WTC11 (cell line): ENCODE measurements around the gene AKAP6. TPM values are rescaled to one million over a fixed set of nuclear protein-coding genes. Genes with fewer than 3 reads are reported as not detected.

Source experiments
- ATAC-seq: fragments of 200-7000 bp; cut with Tn5 transposase; 2 replicates; pipeline ENCODE4 v1.10.0; 2021; ENCODE audit warnings: mild to moderate bottlenecking, moderate library complexity
- CTCF ChIA-PET: fragments of 300-600 bp; sonication (Branson Sonifier 250); formaldehyde crosslinking; loops from one replicate; lab custom pipeline; 2021; ENCODE audit warnings: antibody characterized with exemption; lab: Charles Lee
- POLR2A ChIA-PET: fragments of 350-600 bp; sonication (Branson Sonifier 250); formaldehyde crosslinking; loops from one replicate; lab custom pipeline; 2021; ENCODE audit warnings: antibody characterized with exemption; lab: Charles Lee
- DNase-seq: peaks from one replicate; pipeline ENCODE4 v3.0.0; 2021; ENCODE audit warnings: low spot score
- H3K27ac Mint-ChIP-seq: 2 replicates; pipeline ENCODE4 v1.8.0; 2021; ENCODE audit warnings: mixed read lengths
- H3K27me3 Mint-ChIP-seq: 2 replicates; pipeline ENCODE4 v1.8.0; 2021; ENCODE audit warnings: low read depth, mild to moderate bottlenecking, moderate library complexity, mixed read lengths
- H3K36me3 Mint-ChIP-seq: 2 replicates; pipeline ENCODE4 v1.8.0; 2021; ENCODE audit warnings: mixed read lengths
- H3K4me1 Mint-ChIP-seq: 2 replicates; pipeline ENCODE4 v1.8.0; 2022; ENCODE audit warnings: mixed read lengths
- H3K4me3 Mint-ChIP-seq: 2 replicates; pipeline ENCODE4 v1.8.0; 2021; ENCODE audit warnings: mild to moderate bottlenecking, moderate library complexity, mixed read lengths
- H3K9me3 Mint-ChIP-seq: 2 replicates; pipeline ENCODE4 v1.8.0; 2021; ENCODE audit warnings: mixed read lengths
- CREB1 ChIP-seq: sonication (generic); formaldehyde crosslinking; IDR thresholded peaks from 2 replicates; pipeline ENCODE4 v1.8.0; 2023; ENCODE audit warnings: mild to moderate bottlenecking, missing genetic modification reagents
- CREM ChIP-seq: sonication (generic); formaldehyde crosslinking; IDR thresholded peaks from 2 replicates; pipeline ENCODE4 v1.8.1; 2022; ENCODE audit warnings: mild to moderate bottlenecking, missing genetic modification reagents, moderate library complexity
- ELF4 ChIP-seq: sonication (generic); formaldehyde crosslinking; IDR thresholded peaks from 2 replicates; pipeline ENCODE4 v1.8.1; 2022; ENCODE audit warnings: low read depth, mild to moderate bottlenecking, moderate library complexity, missing genetic modification reagents
- FOXJ3 ChIP-seq: sonication (generic); formaldehyde crosslinking; IDR thresholded peaks from 2 replicates; pipeline ENCODE4 v1.9.0; 2021; ENCODE audit warnings: missing genetic modification reagents, mild to moderate bottlenecking, borderline replicate concordance
- FOXP1 ChIP-seq: sonication (generic); formaldehyde crosslinking; IDR thresholded peaks from 2 replicates; pipeline ENCODE4 v1.8.0; 2022; ENCODE audit warnings: missing genetic modification reagents, mild to moderate bottlenecking, moderate library complexity, borderline replicate concordance
- FOXP4 ChIP-seq: sonication (generic); formaldehyde crosslinking; IDR thresholded peaks from 2 replicates; pipeline ENCODE4 v1.8.0; 2022; ENCODE audit warnings: mild to moderate bottlenecking, missing genetic modification reagents
- GTF2I ChIP-seq: fragments of 250-450 bp; sonication (Bioruptor Pico); conservative IDR thresholded peaks from 2 replicates; pipeline ENCODE4 v1.4.0; 2021; ENCODE audit warnings: mild to moderate bottlenecking
- JAZF1 ChIP-seq: fragments of 250-450 bp; sonication (Bioruptor Pico); IDR thresholded peaks from 2 replicates; pipeline ENCODE4 v1.9.0; 2021; ENCODE audit warnings: moderate library complexity, mild to moderate bottlenecking, inconsistent platforms
- NR3C1 ChIP-seq: sonication (generic); formaldehyde crosslinking; conservative IDR thresholded peaks from 2 replicates; pipeline ENCODE4 v1.8.1; 2023; ENCODE audit warnings: low read depth, mild to moderate bottlenecking, missing genetic modification reagents
- PRRX2 ChIP-seq: fragments of 250-450 bp; sonication (Bioruptor Pico); IDR thresholded peaks from 2 replicates; pipeline ENCODE4 v1.8.0; 2021; ENCODE audit warnings: mild to moderate bottlenecking
- RORB ChIP-seq: fragments of 250-450 bp; sonication (Bioruptor Pico); IDR thresholded peaks from 2 replicates; pipeline ENCODE4 v1.9.0; 2021; ENCODE audit warnings: mild to moderate bottlenecking
- SMAD3 ChIP-seq: sonication (generic); formaldehyde crosslinking; IDR thresholded peaks from 2 replicates; pipeline ENCODE4 v1.8.0; 2022; ENCODE audit warnings: missing genetic modification reagents, mild to moderate bottlenecking, borderline replicate concordance
- SOX15 ChIP-seq: fragments of 250-450 bp; sonication (Bioruptor Pico); IDR thresholded peaks from 2 replicates; pipeline ENCODE4 v1.9.0; 2021; ENCODE audit warnings: mild to moderate bottlenecking
- TEAD1 ChIP-seq: sonication (generic); formaldehyde crosslinking; IDR thresholded peaks from 2 replicates; pipeline ENCODE4 v1.8.0; 2022; ENCODE audit warnings: mild to moderate bottlenecking, missing genetic modification reagents
- TEAD4 ChIP-seq: sonication (generic); formaldehyde crosslinking; IDR thresholded peaks from 2 replicates; pipeline ENCODE4 v1.8.0; 2022; ENCODE audit warnings: mild to moderate bottlenecking, missing genetic modification reagents
- TP53 ChIP-seq: sonication (generic); formaldehyde crosslinking; IDR thresholded peaks from 2 replicates; pipeline ENCODE4 v1.8.1; 2023; ENCODE audit warnings: mild to moderate bottlenecking, missing genetic modification reagents
- ZBTB21 ChIP-seq: sonication (generic); formaldehyde crosslinking; IDR thresholded peaks from 2 replicates; pipeline ENCODE4 v1.8.1; 2023; ENCODE audit warnings: mild to moderate bottlenecking, missing genetic modification reagents, borderline replicate concordance
- ZNF138 ChIP-seq: sonication (generic); formaldehyde crosslinking; conservative IDR thresholded peaks from 2 replicates; pipeline ENCODE4 v1.8.1; 2022; ENCODE audit warnings: mild to moderate bottlenecking, moderate library complexity, missing genetic modification reagents
- ZNF281 ChIP-seq: sonication (generic); formaldehyde crosslinking; IDR thresholded peaks from 2 replicates; pipeline ENCODE4 v1.8.0; 2023; ENCODE audit warnings: mild to moderate bottlenecking, missing genetic modification reagents
- ZNF423 ChIP-seq: fragments of 250-450 bp; sonication (Bioruptor Pico); IDR thresholded peaks from 2 replicates; pipeline ENCODE4 v2.1.2; 2022; ENCODE audit warnings: mild to moderate bottlenecking, moderate library complexity
- total RNA-seq: library from RNA; stranded (reverse); gene quantifications from 3 replicates; pipeline ENCODE4 v1.2.3, GENCODE V29; 2021
- TF ChIP-seq, protein P1 (sequence below): sonication (generic); formaldehyde crosslinking; IDR thresholded peaks from 2 replicates; pipeline ENCODE4 v1.8.1; 2022; ENCODE audit warnings: mild to moderate bottlenecking, missing genetic modification reagents, moderate library complexity, borderline replicate concordance
- TF ChIP-seq, protein P2 (sequence below): fragments of 200-600 bp; IDR thresholded peaks from 2 replicates; pipeline ENCODE4 v1.8.0; 2022; ENCODE audit warnings: antibody characterized with exemption
- TF ChIP-seq, protein P3 (sequence below): sonication (generic); formaldehyde crosslinking; IDR thresholded peaks from 2 replicates; pipeline ENCODE4 v1.8.1; 2022; ENCODE audit warnings: missing genetic modification reagents, borderline replicate concordance

Gene AKAP6
- total RNA-seq, 1 experiment from 2014 or later: 0.63 TPM

DNA sequence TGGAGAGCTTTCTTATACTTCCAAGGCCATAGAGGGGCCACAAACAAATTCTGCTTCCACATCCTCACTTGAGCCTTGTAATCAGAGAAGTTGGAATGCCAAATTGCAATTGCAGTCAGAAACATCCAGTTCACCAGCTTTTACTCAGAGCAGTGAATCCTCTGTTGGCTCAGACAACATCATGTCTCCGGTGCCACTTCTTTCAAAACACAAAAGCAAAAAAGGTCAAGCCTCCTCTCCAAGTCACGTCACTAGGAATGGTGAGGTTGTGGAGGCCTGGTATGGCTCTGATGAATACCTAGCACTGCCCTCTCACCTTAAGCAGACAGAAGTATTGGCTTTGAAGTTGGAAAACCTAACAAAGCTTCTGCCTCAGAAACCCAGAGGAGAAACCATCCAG is 217.1 kb downstream of the AKAP6 start:
- ChIA-PET CTCF (no interaction called here), POLR2A (no interaction called here)
- no peak overlapping the region for H3K27ac Mint-ChIP-seq
- no peaks in the 10 kb centered on the region for H3K27me3 Mint-ChIP-seq
- H3K36me3 Mint-ChIP-seq: no peaks in the 10 kb centered on the region
- no peak for ATAC-seq
- no peak for DNase-seq
- H3K4me1 Mint-ChIP-seq: no peaks in the 10 kb centered on the region
- no peak overlapping the region for H3K4me3 Mint-ChIP-seq
- TF ChIP-seq RORB (CRISPR knock-in tag) (no peak), ELF4 (CRISPR knock-in tag) (no peak), FOXJ3 (no peak), FOXP1 (CRISPR knock-in tag) (no peak), CREB1 (no peak), ZNF138 (CRISPR knock-in tag) (no peak), TP53 (CRISPR knock-in tag) (no peak), SMAD3 (CRISPR knock-in tag) (no peak), CREM (CRISPR knock-in tag) (no peak), ZNF423 (CRISPR knock-in tag) (no peak)
- TF ChIP-seq, protein P1, sequence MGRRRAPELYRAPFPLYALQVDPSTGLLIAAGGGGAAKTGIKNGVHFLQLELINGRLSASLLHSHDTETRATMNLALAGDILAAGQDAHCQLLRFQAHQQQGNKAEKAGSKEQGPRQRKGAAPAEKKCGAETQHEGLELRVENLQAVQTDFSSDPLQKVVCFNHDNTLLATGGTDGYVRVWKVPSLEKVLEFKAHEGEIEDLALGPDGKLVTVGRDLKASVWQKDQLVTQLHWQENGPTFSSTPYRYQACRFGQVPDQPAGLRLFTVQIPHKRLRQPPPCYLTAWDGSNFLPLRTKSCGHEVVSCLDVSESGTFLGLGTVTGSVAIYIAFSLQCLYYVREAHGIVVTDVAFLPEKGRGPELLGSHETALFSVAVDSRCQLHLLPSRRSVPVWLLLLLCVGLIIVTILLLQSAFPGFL (CRISPR knock-in tag): no peak
- TF ChIP-seq, protein P2, sequence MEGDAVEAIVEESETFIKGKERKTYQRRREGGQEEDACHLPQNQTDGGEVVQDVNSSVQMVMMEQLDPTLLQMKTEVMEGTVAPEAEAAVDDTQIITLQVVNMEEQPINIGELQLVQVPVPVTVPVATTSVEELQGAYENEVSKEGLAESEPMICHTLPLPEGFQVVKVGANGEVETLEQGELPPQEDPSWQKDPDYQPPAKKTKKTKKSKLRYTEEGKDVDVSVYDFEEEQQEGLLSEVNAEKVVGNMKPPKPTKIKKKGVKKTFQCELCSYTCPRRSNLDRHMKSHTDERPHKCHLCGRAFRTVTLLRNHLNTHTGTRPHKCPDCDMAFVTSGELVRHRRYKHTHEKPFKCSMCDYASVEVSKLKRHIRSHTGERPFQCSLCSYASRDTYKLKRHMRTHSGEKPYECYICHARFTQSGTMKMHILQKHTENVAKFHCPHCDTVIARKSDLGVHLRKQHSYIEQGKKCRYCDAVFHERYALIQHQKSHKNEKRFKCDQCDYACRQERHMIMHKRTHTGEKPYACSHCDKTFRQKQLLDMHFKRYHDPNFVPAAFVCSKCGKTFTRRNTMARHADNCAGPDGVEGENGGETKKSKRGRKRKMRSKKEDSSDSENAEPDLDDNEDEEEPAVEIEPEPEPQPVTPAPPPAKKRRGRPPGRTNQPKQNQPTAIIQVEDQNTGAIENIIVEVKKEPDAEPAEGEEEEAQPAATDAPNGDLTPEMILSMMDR: no peak
- no peaks in the 10 kb centered on the region for H3K9me3 Mint-ChIP-seq

- ChIA-PET POLR2A (interaction anchor here (0.5 kb wide), 1 partner anchor 1213 kb away, joined by 4 read pairs; no protein-coding TSS in a partner anchor), CTCF (no interaction called here)
- no peaks in the 10 kb centered on the region for H3K4me1 Mint-ChIP-seq
- no peak for TF ChIP-seq FOXP1 (CRISPR knock-in tag)
- TF ChIP-seq JAZF1 (CRISPR knock-in tag): no peak
- no peak for TF ChIP-seq GTF2I (CRISPR knock-in tag)
- no peak for TF ChIP-seq NR3C1
- TF ChIP-seq FOXP4 (CRISPR knock-in tag): no peak
- TF ChIP-seq SOX15 (CRISPR knock-in tag): no peak
- no peak for TF ChIP-seq ZNF281 (CRISPR knock-in tag)
- TF ChIP-seq ZBTB21 (CRISPR knock-in tag): no peak
- TF ChIP-seq TEAD4 (CRISPR knock-in tag): no peak
- TF ChIP-seq ZNF138 (CRISPR knock-in tag): no peak
- TF ChIP-seq PRRX2 (CRISPR knock-in tag): no peak
- TF ChIP-seq, protein P3, sequence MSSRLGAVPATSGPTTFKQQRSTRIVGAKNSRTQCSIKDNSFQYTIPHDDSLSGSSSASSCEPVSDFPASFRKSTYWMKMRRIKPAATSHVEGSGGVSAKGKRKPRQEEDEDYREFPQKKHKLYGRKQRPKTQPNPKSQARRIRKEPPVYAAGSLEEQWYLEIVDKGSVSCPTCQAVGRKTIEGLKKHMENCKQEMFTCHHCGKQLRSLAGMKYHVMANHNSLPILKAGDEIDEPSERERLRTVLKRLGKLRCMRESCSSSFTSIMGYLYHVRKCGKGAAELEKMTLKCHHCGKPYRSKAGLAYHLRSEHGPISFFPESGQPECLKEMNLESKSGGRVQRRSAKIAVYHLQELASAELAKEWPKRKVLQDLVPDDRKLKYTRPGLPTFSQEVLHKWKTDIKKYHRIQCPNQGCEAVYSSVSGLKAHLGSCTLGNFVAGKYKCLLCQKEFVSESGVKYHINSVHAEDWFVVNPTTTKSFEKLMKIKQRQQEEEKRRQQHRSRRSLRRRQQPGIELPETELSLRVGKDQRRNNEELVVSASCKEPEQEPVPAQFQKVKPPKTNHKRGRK: no peak
- TF ChIP-seq TEAD1 (CRISPR knock-in tag): no peak
- no peaks in the 10 kb centered on the region for H3K27me3 Mint-ChIP-seq
- no peak overlapping the region for H3K4me3 Mint-ChIP-seq
- ATAC-seq: no peak
- H3K36me3 Mint-ChIP-seq: no peaks in the 10 kb centered on the region
- H3K9me3 Mint-ChIP-seq: peaks cover 3% of the 10 kb centered on the region; the same call in 1 of the 2 replicates
- DNase-seq: no peak
- H3K27ac Mint-ChIP-seq: no peak overlapping the region
These were observed 223.7 kb downstream of the AKAP6 start for GRCh38 chr14:32552766-32553165.
